AG04450 (cell line): ENCODE data around the gene DMD. TPM values are rescaled to one million over a fixed set of nuclear protein-coding genes. Genes with fewer than 3 reads are reported as not detected.

Source experiments
- CTCF ChIA-PET: fragments of 300-600, 350-600 bp; formaldehyde crosslinking; extraction: SDS; loops from one replicate; lab custom pipeline; 2022; ENCODE audit warnings: antibody characterized with exemption, inconsistent platforms; lab: Charles Lee
- POLR2A ChIA-PET: fragments of 350-600 bp; formaldehyde crosslinking; extraction: SDS; loops from one replicate; lab custom pipeline; 2021; ENCODE audit warnings: antibody characterized with exemption, inconsistent platforms; lab: Yijun Ruan, JAX
- DNase-seq: peaks from one replicate; pipeline ENCODE4 v3.0.0-alpha.2; 2011; ENCODE audit warnings: low read depth, low spot score
- H3K27ac ChIP-seq: one replicate; pipeline ENCODE4 v1.5.1; 2012; ENCODE audit warnings: low read depth, low read length, control low read depth
- H3K27me3 ChIP-seq: one replicate; pipeline ENCODE4 v1.6.0; 2012; ENCODE audit warnings: low read length; ENCODE audit not compliant: control insufficient read depth, insufficient read depth
- H3K4me3 ChIP-seq: 2 replicates; pipeline ENCODE4 v1.5.1; 2011; ENCODE audit warnings: mild to moderate bottlenecking, low read depth, low read length, control low read depth
- H3K9me3 ChIP-seq: 2 replicates; pipeline ENCODE4 v1.5.1; 2012; ENCODE audit warnings: low read length; ENCODE audit not compliant: control insufficient read depth, insufficient read depth
- polyA plus RNA-seq: library from polyadenylated mRNA; depleted of rRNA; stranded (reverse); fragments of >200 nt; gene quantifications from 2 replicates; pipeline ENCODE4 v1.2.3, GENCODE V29; 2011
- TF ChIP-seq, protein P1 (sequence below): IDR thresholded peaks from 2 replicates; pipeline ENCODE4 v1.5.1; 2011; ENCODE audit warnings: low read depth, low read length, control low read depth, inconsistent platforms

Gene DMD
- polyA plus RNA-seq, 1 experiment: 7.6 TPM

DNA sequence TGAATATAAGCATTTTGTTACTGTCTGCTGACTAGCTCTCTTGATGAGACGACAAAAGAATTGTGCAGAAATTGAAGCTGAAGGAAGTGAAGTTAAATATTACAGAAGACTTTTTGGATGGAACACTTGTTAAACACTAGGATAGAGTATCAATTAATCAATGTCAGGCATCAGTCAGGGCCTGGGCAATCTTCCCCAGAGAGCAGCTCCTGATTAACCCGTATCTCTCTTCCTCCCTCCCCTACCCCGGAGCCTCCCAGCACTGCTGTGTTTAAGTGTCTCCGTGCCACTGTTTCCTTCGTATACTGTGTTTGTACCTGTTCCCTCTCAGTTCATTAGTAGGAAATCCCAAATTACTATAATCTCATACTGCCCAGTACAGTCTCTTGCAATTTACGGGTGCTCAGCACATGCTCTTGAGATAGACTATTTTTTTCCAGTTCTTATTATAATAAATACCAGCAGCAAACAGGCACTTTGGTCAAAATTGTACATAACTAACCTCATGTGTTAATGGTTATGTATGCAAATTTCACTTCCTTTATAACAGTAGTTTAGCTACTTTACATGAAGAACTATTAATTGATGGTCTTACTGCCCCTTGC, 1373.8 kb downstream of the DMD start:
- ChIA-PET POLR2A (no interaction called here), CTCF (no interaction called here)
- no peak for DNase-seq
- Histone ChIP-seq H3K27ac (no peak overlapping the region), H3K27me3 (no peaks in the 10 kb centered on the region), H3K4me3 (no peak overlapping the region), H3K9me3 (no peaks in the 10 kb centered on the region)
- TF ChIP-seq, protein P1, sequence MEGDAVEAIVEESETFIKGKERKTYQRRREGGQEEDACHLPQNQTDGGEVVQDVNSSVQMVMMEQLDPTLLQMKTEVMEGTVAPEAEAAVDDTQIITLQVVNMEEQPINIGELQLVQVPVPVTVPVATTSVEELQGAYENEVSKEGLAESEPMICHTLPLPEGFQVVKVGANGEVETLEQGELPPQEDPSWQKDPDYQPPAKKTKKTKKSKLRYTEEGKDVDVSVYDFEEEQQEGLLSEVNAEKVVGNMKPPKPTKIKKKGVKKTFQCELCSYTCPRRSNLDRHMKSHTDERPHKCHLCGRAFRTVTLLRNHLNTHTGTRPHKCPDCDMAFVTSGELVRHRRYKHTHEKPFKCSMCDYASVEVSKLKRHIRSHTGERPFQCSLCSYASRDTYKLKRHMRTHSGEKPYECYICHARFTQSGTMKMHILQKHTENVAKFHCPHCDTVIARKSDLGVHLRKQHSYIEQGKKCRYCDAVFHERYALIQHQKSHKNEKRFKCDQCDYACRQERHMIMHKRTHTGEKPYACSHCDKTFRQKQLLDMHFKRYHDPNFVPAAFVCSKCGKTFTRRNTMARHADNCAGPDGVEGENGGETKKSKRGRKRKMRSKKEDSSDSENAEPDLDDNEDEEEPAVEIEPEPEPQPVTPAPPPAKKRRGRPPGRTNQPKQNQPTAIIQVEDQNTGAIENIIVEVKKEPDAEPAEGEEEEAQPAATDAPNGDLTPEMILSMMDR: no peak

DNA sequence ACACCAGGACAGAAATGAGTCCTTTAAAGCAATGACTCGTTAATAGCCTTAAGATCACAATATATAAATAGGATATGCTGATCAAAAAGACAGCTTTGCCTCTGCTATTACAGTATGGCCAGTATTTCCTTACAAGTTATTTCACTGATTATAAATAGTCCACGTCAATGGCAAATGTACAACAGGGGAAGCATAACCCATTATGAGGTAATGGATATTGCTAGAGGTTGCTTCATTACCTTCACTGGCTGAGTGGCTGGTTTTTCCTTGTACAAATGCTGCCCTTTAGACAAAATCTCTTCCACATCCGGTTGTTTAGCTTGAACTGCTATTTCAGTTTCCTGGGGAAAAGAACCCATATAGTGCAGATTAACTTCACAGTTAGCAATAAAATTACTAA, 1374.9 kb downstream of the DMD start:
- DNase-seq: no peak
- ChIA-PET POLR2A (no interaction called here), CTCF (no interaction called here)
- Histone ChIP-seq H3K27me3 (no peaks in the 10 kb centered on the region), H3K27ac (no peak overlapping the region), H3K9me3 (no peaks in the 10 kb centered on the region), H3K4me3 (no peak overlapping the region)
- TF ChIP-seq, protein P1: no peak

DNA sequence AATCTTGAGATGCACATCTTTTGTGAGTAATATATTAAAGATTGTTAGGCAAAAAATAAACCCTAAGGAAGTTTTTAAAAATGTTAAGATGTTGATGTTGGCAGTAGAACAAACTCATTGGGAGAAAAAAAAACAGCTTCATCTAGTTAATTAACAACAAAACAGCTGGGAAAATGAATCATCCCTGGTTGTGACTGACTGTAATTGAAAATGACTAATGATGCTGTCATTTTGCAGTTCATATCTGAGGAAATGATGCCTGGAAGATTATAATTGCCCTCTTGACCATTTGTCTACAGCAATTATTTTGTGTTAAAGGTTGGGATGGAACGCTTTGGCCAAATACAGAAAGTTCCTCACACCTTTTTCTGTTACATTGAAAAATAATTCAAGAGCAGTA, 1379.1 kb downstream of the DMD start:
- Histone ChIP-seq H3K27ac (no peak overlapping the region), H3K4me3 (no peak overlapping the region), H3K9me3 (no peaks in the 10 kb centered on the region), H3K27me3 (no peaks in the 10 kb centered on the region)
- TF ChIP-seq, protein P1: no peak
- no peak for DNase-seq
- POLR2A ChIA-PET: no interaction called here
- CTCF ChIA-PET: interaction anchor here (1.1 kb wide), 1 partner anchor 793 kb away, joined by 4 read pairs; no protein-coding TSS in a partner anchor

DNA sequence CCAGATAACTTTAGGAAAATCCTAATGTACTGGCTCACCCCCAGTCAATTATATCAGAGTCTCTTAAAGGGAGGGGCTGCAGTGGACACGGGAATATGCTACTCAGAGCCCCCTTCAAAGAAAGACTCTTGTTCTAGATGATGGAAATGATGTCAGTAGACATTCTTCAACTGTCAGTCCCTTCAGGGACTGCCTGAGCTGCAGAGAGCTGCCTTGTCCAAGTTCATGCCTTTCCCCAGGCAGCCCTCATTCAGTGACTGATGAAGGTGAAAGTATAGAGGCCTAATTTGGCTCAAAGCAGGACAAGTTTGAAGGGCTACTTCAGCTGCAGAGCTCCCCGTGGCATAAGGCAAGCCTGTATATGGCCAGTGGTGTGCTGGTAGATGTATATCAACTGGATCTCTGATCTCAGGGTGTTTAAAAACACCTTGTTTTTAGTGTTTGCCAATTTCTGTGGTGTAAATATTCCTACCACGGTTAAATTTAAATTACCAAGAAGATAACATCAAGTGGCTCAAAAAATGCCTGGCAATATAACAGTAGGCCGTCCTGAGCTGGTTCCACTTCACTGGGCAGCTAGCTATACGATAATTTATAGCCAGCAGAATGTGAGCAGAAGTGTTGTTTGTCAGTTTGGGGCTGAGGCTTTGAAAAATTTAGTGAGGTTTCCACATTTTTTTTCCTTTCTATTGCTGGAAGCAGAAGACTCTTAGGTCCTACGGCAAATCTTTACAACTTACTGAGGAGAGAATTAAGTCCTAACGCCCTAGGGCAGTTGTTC, 1390.7 kb downstream of the DMD start:
- H3K27ac ChIP-seq: no peak overlapping the region
- H3K27me3 ChIP-seq: no peaks in the 10 kb centered on the region
- ChIA-PET POLR2A (no interaction called here), CTCF (no interaction called here)
- H3K4me3 ChIP-seq: no peak overlapping the region
- H3K9me3 ChIP-seq: no peaks in the 10 kb centered on the region
- DNase-seq: no peak
- TF ChIP-seq, protein P1: no peak

DNA sequence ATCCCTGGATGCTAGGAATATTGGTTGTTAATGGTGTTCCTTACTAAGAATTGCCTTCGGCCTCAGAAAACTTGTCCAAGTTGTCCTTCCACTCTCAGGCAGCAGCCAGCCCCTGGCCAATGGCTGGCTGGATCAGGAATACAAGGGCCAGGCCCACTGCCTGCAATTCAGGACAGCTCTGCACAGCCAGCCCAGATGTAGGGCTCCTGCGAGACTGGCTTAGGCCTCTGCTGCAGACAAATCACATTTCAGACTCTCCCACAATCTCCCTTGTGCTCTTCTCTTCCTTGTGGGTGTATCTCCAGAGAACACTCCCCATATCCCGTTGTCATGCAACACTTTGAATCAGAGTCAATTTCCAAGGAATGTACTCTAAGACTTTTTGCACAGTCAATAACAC, 1391.9 kb downstream of the DMD start:
- TF ChIP-seq, protein P1: no peak
- CTCF ChIA-PET: no interaction called here

More for the DNA sequence above, 1391.9 kb downstream of the DMD start:
- no peak for DNase-seq
- no peak overlapping the region for H3K4me3 ChIP-seq
- POLR2A ChIA-PET: no interaction called here
- H3K9me3 ChIP-seq: no peaks in the 10 kb centered on the region
- H3K27me3 ChIP-seq: no peaks in the 10 kb centered on the region
- H3K27ac ChIP-seq: no peak overlapping the region
